Endothelial cell of hepatic sinusoid (primary cell): ENCODE data around the gene TMEM245.
"Not testable (repeated sequence)": the region's sequence is repeated elsewhere in the genome, so short reads cannot be mapped to it uniquely, and the experiment has no call there.

Experiments used
- in situ Hi-C: cut with HindIII; loops from 2 replicates; pipeline ENCODE4 v1.10.0; 2017; ENCODE audit warnings: low sequenced_read_pairs

The TMEM245 gene

DNA sequence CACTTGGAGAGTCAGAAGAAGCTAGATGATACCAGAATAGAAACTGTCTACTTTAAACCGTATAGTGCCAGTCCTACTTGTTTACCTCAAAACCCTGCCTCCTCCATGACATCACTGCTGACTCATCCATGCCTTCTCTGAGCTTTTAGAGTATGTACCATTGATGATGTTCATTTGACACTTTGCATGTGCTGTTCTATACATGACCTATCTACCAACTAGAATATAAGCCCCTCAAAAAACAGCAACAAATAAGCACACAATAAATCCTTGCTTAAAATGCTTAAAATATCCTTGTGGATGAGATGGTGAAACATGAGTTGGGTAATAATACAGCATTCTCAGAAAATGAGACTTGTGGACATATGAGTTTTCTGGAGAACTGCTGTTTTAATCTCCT, 109.0 kb downstream of the TMEM245 start:
- in situ Hi-C loops, result loop anchor here (5.0 kb wide), 1 partner anchor 92 kb away; no protein-coding TSS in a partner anchor

DNA sequence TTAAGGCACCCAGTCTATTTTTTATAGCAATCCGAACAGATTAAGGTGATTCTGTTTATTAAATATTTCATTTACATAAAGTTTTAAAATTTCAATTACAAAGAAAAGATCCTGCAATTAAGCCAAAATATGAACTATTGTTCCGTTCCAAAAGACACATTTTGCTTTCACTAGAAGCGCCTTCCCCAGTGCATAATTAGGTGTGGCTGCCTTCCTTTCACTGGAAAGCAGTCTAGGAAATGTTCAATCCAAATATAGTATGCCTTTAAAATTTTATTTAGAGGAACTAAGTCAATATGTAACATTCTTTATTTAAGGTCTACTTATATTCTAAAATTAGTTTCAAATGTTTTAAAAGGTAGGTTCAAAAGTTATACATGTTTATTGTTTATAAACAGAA, 114.1 kb downstream of the TMEM245 start:
- in situ Hi-C loops, result no loop called here

DNA sequence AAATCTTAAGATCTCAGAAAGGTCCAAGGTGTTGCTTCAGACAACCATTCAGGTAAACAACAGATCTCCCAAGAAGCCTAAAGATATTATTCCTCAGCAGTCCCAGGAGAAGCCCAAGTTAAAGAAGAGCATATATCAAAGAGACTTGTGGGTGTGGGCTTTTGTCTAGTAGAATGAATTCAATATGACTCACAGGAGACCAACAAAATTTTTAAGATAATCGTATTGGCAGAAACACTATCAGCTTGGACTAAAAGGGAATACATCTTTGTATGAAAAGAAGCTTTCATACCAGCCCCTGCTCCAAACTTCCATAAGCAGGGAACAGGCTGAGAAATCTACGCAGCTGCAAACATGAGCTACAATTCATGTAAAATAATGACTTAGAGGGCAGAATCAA, 116.6 kb downstream of the TMEM245 start:
- in situ Hi-C loops, result no loop called here

DNA sequence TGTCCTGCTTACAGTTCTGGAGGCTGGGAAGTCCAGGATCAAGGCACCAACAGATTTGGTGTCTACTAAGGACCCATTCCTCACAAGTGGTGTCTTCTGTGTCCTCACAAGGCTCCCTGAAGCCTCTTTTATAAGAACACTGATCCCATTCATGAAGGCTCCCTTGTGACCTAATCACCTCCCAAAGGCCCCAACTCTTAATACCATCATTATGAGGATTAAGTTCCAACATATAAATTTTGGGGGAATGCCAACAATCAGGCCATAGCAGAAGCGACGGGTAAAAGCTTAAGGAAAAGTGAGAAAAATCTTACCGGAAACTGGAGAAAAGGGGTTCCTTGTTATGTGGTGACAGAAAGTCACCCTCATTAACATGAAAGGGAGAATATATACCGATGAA, 117.6 kb downstream of the TMEM245 start:
- in situ Hi-C loops, result no loop called here

DNA sequence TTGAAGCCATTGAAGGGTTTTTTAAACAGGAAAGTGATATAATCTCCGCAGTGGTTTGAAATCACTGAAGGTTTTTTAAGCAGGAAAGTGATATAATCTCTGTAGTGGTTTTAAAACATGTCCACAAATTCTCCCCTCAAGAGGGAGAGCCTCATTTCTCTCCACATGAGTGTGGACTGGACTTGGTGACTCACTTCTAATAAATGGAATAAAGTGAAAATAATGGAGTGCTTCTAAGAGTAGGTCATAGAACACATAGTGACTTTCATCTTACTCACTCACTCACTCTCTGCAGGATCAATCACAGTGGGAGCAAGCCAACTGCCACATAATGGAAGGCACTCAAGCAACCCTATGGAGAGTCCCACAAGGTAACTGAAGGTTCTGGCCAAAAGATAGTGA, 118.5 kb downstream of the TMEM245 start:
- in situ Hi-C loops, result no loop called here

DNA sequence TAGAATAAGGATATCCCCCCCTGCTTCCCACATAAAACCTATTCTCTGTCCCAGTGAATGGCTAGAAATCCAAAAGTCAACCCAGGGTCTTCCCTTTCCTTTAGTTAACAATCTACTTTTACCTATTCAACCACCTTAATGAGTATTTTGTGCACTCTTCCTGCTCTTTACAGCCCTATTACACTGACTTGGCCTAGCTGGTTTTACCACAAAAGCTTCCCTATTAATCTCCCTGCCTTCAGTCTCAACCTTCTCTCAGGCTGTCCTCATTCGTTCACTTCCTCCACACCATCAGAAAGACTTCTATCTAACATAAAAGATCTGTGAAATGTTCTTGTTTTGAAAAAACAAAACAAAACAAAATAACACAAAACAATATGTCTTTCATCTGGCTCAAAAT, 122.6 kb downstream of the TMEM245 start:
- in situ Hi-C loops, result no loop called here

DNA sequence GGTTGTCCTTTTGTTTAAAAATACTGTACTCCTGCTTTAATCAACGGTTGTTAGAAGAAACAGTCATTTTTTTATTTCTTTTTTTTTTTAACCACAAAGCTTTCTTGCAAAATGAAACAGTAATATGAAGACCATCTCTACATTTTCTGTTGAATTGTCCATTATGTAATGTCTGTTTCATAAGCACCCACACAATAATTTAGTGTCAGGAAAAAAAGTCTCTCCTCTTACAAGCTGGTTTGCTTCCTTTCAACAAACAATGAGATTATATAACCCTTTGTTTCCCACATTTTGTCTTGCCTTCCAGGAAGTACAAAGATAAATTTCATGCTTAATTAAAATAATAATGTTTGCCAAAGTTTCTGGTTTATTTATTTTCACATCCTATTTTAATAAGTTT, 123.1 kb downstream of the TMEM245 start:
- in situ Hi-C loops, result no loop called here

DNA sequence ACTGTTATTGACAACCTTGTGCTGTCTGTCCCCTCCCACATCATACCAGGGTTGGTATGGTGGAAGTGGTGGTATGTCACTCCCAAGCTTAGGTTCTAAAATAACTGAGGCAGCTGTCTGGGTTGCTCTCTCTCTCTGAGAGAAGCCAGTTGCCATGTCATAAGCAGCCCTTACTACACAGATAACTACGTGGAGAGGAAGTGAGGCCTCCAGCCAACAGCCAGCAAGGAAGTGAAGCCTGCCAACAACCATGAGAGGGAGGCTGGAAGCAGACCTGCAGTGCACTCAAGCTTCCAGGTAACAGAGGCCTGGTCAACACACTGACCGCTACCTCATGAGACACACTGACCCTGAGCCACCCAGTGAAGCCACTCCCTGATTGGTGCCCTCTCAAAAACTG, 125.1 kb downstream of the TMEM245 start:
- in situ Hi-C loops, result loop anchor here (5.0 kb wide), 1 partner anchor 38 kb away; no protein-coding TSS in a partner anchor

DNA sequence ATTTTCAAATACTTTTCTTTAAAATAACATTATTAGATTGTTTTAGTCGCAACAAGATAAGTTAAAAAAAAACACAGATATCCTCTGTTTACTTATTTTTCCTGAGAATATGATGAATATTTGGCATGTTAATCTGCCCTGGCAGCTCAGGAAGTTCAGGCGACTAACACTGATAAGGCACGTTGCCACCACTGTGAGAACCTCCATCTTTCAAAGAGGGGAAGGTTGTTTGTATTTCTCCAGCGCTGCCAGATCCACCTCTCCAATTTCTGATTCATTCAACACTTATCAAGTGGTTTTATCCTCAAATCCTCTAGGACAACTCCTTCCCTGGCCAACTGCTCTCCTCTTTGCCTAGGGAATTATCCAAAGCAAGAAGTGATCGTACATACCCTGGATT, 128.3 kb downstream of the TMEM245 start:
- in situ Hi-C loops, result loop anchor here (5.0 kb wide), 1 partner anchor 41 kb away; no protein-coding TSS in a partner anchor

DNA sequence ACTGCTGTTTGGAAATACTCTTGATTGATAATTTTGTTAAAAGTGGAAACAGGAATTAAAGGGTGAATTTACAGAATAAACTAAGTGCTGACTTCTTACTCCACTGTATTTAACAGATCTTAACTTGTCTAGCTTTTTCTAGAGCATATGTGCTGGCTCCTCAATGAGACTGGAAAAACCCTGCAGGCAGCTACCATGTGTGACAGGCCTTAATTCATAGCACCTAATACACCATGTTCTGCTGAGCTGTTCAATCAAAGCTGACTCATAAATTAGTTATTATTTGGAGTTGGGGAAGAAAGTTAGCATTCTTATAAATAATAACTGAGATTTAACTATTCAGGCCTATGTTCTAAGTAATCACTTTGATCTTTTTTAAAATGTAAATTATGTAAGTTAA, 135.9 kb downstream of the TMEM245 start:
- in situ Hi-C loops, result no loop called here

DNA sequence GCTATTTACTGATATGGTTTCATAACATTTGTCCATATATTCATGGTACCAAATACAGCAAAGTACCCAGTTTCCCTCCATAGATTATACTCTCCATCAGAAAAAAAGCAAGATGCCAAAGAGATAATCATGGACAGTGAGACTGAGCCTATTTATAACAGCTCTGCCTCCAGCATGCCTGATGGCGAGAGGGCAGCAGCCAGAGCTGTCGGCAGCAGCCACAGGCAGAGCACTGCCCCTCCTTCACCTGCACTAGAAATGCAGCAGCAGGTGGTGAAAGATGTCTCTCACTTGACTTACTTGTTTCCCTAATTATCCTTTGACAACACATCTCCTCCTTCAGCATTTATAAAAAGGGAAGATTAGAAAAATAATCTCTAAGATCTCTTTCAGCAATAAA, 138.9 kb downstream of the TMEM245 start:
- in situ Hi-C loops, result no loop called here

DNA sequence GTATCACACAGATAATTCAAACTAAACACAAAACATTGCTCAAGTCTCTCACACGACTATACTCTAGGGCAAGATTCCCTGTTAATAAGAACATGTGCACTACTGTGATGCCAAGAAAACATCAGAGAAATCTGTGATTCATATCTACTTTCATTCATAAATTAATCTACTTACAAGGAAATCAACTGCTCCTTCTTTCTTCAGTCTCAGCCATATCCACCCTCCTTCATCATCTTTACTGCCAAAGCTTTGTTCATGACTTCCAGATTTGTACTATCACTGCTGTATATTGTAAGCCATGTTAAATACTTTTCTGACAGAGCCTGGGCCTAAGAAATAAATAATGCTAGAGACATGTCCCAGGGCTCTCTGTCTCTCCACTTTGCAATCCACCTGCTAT, 141.5 kb downstream of the TMEM245 start:
- in situ Hi-C loops, result no loop called here

DNA sequence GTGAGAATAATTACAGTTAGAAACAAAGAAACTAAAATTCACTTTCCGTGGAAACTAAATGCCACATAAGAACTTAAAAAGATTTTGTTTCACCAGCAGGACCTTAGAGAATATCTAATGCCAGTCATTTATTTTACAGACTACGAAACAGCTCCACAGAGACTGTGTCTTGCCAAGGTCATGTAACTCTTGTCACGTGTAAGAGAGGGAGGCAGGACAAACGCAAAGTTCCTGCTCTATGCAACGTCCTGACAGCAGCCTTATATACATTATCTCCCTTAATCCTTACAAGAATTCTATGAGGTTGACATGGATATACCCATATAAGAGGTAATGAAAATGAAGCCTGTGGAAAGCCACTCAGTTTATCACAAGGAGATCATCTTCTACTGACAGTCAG, 145.9 kb downstream of the TMEM245 start:
- in situ Hi-C loops, result no loop called here

DNA sequence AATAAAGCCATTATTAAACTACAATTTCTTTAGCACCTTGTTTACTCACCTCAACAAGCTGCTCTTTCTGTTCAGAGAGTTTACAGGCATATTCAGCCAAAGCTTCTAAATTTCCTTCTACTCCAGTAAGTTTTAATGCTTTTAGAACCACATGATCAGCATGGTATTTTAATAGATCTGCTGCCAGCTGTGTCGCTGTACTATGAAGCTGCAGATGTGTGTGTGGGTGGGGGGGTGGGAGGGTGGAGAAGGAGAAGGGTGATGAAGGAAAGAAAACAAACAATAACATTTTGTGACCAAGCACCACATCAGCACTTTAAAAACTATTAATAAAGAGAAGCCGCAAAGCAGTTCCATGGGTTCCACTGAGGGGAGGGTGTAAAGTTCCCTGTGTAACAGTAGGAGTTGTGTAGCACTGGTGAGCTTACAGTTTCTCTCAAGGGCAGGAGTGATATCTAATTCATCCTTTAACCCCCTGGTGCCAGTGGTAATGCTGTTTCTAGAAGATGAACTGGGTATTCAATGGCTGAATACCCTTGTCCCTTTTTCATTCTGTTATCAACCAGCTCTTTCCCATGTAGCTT, 147.0 kb downstream of the TMEM245 start:
- in situ Hi-C loops, result no loop called here

DNA sequence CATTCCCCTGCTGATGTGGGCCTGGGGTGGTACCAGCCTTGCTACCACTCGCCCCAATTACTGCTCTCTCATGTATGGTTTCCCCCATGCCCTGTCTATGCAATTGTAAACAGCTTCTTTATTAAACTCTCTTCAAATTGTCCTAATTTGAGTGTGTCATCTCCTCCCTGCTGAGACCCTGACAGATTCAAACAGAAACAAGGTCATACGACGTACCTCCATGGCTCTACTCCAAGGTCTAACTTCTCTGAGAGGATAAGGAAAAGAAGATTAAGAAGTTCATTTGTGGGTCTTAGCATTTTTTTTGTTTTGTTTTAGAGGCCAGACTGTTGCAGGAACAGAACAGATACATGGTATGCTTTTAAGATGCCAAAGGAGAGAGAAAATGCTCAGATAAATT, 147.6 kb downstream of the TMEM245 start:
- in situ Hi-C loops, result no loop called here

DNA sequence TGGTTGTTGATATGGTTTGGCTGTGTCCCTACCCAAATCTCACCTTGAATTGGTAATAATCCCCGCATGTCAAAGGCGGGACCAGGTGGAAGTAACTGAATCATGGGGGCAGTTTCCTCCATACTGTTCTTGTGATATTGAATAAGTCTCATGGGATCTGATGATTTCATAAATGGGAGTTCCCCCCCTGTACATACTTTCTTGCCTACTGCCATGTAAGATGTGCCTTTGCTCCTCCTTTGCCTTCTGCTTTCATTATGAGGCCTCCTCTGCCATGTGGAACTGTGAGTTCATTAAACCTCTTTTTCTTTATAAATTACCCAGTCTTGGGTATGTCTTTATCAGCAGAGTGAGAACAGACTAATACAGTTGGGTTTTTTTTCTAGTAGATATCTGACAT, 148.4 kb downstream of the TMEM245 start:
- in situ Hi-C loops, result not testable (repeated sequence)

DNA sequence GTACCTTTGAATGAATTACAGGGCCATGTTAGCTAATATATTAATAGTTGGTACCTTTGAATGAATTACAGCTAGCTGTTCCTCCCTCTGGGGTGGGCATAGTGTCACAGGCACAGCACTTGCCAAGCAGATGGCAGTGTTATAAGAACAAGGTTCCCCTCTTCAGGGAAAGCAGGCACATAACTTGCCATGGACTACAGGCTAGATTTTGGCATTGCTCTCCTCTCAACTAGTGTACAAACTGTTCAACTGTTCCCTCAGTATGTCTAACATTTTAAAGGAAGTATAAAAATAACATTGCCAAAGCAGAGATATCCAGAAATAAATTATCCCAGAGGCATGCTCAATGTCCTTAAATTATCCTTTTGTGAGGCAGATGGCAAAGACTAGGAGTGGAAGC, 151.8 kb downstream of the TMEM245 start:
- in situ Hi-C loops, result no loop called here
